Endothelial cell of umbilical vein (primary cell): ENCODE results near the gene SLC12A8. TPM values are rescaled to one million over a fixed set of nuclear protein-coding genes. Genes with fewer than 3 reads are reported as not detected.

Experiments used
- BruUV-seq: library from RNA; stranded (reverse); fragments of 400-500 nt; replicated peaks from 2 replicates; lab custom pipeline; 2021; lab: Mats Ljungman, UMichigan
- CTCF ChIA-PET: fragments of 300-600, 350-600 bp; sonication (Branson Sonifier 250); formaldehyde crosslinking; loops from one replicate; lab custom pipeline; 2021; ENCODE audit warnings: antibody characterized with exemption, inconsistent platforms; lab: Charles Lee
- POLR2A ChIA-PET: fragments of 300-600, 350-600 bp; sonication (Branson Sonifier 250); formaldehyde crosslinking; loops from one replicate; lab custom pipeline; 2021; ENCODE audit warnings: antibody characterized with exemption, inconsistent platforms; lab: Charles Lee
- DNase-seq: peaks from one replicate; pipeline ENCODE4 v3.0.0-alpha.2; 2011; ENCODE audit warnings: low read depth, low spot score
- FAIRE-seq: peaks from 2 replicates; lab custom pipeline; 2011; peaks lifted over from hg19 to GRCh38; lab: Jason Lieb, UNC
- H2AFZ ChIP-seq: 2 replicates; pipeline ENCODE4 v1.6.0; 2012; ENCODE audit warnings: low read depth, low read length, control low read depth, inconsistent platforms
- H3K27ac ChIP-seq: 2 replicates; pipeline ENCODE4 v1.5.1; 2011; ENCODE audit warnings: low read depth, mild to moderate bottlenecking, control low read depth, low read length, moderate library complexity; ENCODE audit not compliant: insufficient read depth
- H3K27me3 ChIP-seq, 2 experiments: 2 replicates each; pipeline versions ENCODE4 v1.6.0 to v1.6.1; 2011; ENCODE audit warnings: low read length in 2 of 2, mixed read lengths in 1 of 2; ENCODE audit not compliant: control insufficient read depth in 2 of 2, insufficient read depth in 2 of 2
- H3K36me3 ChIP-seq, 2 experiments: 2 replicates in 1 of 2; 3 replicates in 1 of 2; pipeline ENCODE4 v1.5.1; 2011; ENCODE audit warnings: low read length in 2 of 2, mild to moderate bottlenecking in 1 of 2, moderate library complexity in 1 of 2; ENCODE audit not compliant: control insufficient read depth in 2 of 2, insufficient read depth in 2 of 2; ENCODE audit errors: extremely low read depth in 1 of 2
- H3K4me1 ChIP-seq: 3 replicates; pipeline ENCODE4 v1.5.1; 2011; ENCODE audit warnings: mild to moderate bottlenecking, low read length; ENCODE audit not compliant: control insufficient read depth, insufficient read depth; ENCODE audit errors: extremely low read depth
- H3K4me2 ChIP-seq: 2 replicates; pipeline ENCODE4 v1.6.1; 2011; ENCODE audit warnings: low read length, control low read depth, mixed read lengths; ENCODE audit not compliant: insufficient read depth
- H3K4me3 ChIP-seq, 3 experiments: fragments of 200-600 bp in 1 of 3; sonication (generic), shearing (Covaris generic) in 1 of 3; replicated peaks in 1 of 3; 2 replicates each; pipeline ENCODE4 v1.5.1; 2011 to 2016; ENCODE audit warnings: control low read depth in 3 of 3, low read length in 3 of 3, mild to moderate bottlenecking in 2 of 3, inconsistent platforms in 1 of 3, low read depth in 1 of 3, moderate library complexity in 1 of 3; ENCODE audit not compliant: insufficient read depth in 1 of 3
- H3K79me2 ChIP-seq: 2 replicates; pipeline ENCODE4 v1.6.0; 2012; ENCODE audit warnings: low read length, inconsistent platforms; ENCODE audit not compliant: control insufficient read depth, insufficient read depth
- H3K9ac ChIP-seq: replicated peaks from 2 replicates; pipeline ENCODE3; 2011; ENCODE audit warnings: low read length, control low read depth; ENCODE audit not compliant: insufficient read depth; ENCODE audit errors: extremely low read depth
- H3K9me1 ChIP-seq: replicated peaks from 3 replicates; pipeline ENCODE4 v1.6.0; 2011; ENCODE audit warnings: mild to moderate bottlenecking, low read length; ENCODE audit not compliant: control insufficient read depth, insufficient read depth; ENCODE audit errors: extremely low read depth
- H3K9me3 ChIP-seq: replicated peaks from 2 replicates; pipeline ENCODE4 v1.5.1; 2012; ENCODE audit warnings: low read length, inconsistent platforms; ENCODE audit not compliant: control insufficient read depth, insufficient read depth
- H4K20me1 ChIP-seq: replicated peaks from 2 replicates; pipeline ENCODE3; 2011; ENCODE audit warnings: mild to moderate bottlenecking, low read length; ENCODE audit not compliant: control insufficient read depth, insufficient read depth; ENCODE audit errors: extremely low read depth
- FOS ChIP-seq: IDR thresholded peaks from 2 replicates; pipeline ENCODE4 v1.6.1; 2011; ENCODE audit warnings: mild to moderate bottlenecking, low read length, moderate library complexity, borderline replicate concordance; ENCODE audit not compliant: insufficient read depth
- GATA2 ChIP-seq: IDR thresholded peaks from 2 replicates; pipeline ENCODE4 v1.7.0; 2011; ENCODE audit warnings: low read depth, mild to moderate bottlenecking, moderate library complexity, mixed read lengths, low read length; ENCODE audit not compliant: insufficient read length, insufficient read depth
- JUN ChIP-seq: IDR thresholded peaks from 2 replicates; pipeline ENCODE4 v1.6.1; 2011; ENCODE audit warnings: borderline replicate concordance, low read depth; ENCODE audit not compliant: insufficient read length, insufficient read depth
- MYC ChIP-seq: IDR thresholded peaks from one replicate; pipeline ENCODE4 v1.6.1; 2011; ENCODE audit warnings: mild to moderate bottlenecking, low read depth, low read length
- POLR2A ChIP-seq: IDR thresholded peaks from 2 replicates; pipeline ENCODE4 v1.6.1; 2012; ENCODE audit warnings: low read depth, mild to moderate bottlenecking, control low read depth, low read length
- POLR2AphosphoS5 ChIP-seq: IDR thresholded peaks from 2 replicates; pipeline ENCODE4 v1.6.1; 2012; ENCODE audit warnings: low read depth, mild to moderate bottlenecking, control low read depth, low read length, moderate library complexity; ENCODE audit not compliant: insufficient read depth
- dilution Hi-C: fragments of 300-500 bp; cut with MboI; formaldehyde crosslinking; loops from one replicate; pipeline ENCODE4 v1.15.0; 2019; ENCODE audit warnings: low sequenced_read_pairs; ENCODE audit not compliant: extremely low pct_ligation_motif_present
- intact Hi-C: fragments of 100-400 bp; cut with micrococcal nuclease; formaldehyde crosslinking; loops from one replicate; pipeline ENCODE4 v1.10.0; 2022
- polyA plus RNA-seq, 4 experiments: library from polyadenylated mRNA; depleted of rRNA in 3 of 4; stranded (reverse) in 3 of 4; unstranded in 1 of 4; fragments of >200 nt; gene quantifications; 2 replicates each; pipeline versions ENCODE4 v1.2.1 to v1.2.3, GENCODE V29; 2011 to 2012; ENCODE audit warnings: missing spikeins in 1 of 4
- total RNA-seq: library from RNA; stranded (reverse); gene quantifications from 2 replicates; pipeline ENCODE4 v1.2.3, GENCODE V29; 2021
- TF ChIP-seq, protein P1 (sequence below), 2 donors: IDR thresholded peaks; 1 replicate in 1 of 2; 2 replicates in 1 of 2; pipeline ENCODE4 v1.5.1; 2011; ENCODE audit warnings: low read length in 2 of 2, mild to moderate bottlenecking in 2 of 2, moderate library complexity in 2 of 2, control low read depth in 1 of 2, inconsistent platforms in 1 of 2, low read depth in 1 of 2; ENCODE audit not compliant: insufficient read depth in 1 of 2; ENCODE audit errors: extremely low read depth in 1 of 2
- TF ChIP-seq, protein P2 (sequence below): IDR thresholded peaks from 2 replicates; pipeline ENCODE4 v1.6.1; 2011; ENCODE audit not compliant: insufficient read depth, insufficient read length

The SLC12A8 gene
- total and polyA plus RNA-seq, 2 donors (not counting 3 experiments of a cell fraction or from before 2014, with no cell fraction given): 0.86 to 0.90 TPM

DNA sequence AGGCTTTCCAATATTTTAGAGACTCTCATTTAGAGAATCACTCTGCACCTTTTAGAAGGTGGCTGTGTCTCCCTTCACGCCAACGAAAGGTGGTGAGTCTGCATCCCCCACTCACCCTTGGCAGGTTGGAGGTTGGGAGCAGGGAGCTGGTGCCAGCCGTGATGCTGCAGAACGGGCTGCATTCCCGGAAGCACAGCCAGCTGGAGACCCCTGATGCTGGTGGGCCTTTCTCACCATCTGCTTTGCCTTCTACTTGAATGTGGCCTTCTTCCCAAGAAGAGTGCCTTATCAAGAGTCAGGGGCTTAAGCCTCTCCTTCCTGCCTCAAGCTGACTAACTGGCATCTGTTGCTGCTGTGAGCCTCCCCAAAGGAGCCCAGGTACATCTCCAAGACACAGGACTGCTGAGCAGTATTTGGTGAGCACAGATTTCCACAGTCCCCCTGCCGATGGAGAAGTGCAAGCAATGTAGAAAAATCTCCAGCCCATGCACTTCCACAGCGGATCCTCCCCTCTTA, 139.1 kb downstream of the SLC12A8 start:
- dilution Hi-C loops: no loop called here
- DNase-seq: no peak
- no peak overlapping the region for H3K4me3 ChIP-seq
- intact Hi-C loops: no loop called here
- no peaks in the 10 kb centered on the region for H3K27me3 ChIP-seq
- no peak overlapping the region for H3K27ac ChIP-seq
- H3K9ac ChIP-seq: no peak overlapping the region
- H2AFZ ChIP-seq: no peak overlapping the region
- H3K36me3 ChIP-seq: no peaks in the 10 kb centered on the region
- no peaks in the 10 kb centered on the region for H4K20me1 ChIP-seq
- no peak overlapping the region for H3K4me2 ChIP-seq
- ChIA-PET POLR2A (no interaction called here), CTCF (interaction anchor here (1.4 kb wide), 2 partner anchors 10 kb away, joined by 3 read pairs; no protein-coding TSS in a partner anchor)
- TF ChIP-seq, protein P1, sequence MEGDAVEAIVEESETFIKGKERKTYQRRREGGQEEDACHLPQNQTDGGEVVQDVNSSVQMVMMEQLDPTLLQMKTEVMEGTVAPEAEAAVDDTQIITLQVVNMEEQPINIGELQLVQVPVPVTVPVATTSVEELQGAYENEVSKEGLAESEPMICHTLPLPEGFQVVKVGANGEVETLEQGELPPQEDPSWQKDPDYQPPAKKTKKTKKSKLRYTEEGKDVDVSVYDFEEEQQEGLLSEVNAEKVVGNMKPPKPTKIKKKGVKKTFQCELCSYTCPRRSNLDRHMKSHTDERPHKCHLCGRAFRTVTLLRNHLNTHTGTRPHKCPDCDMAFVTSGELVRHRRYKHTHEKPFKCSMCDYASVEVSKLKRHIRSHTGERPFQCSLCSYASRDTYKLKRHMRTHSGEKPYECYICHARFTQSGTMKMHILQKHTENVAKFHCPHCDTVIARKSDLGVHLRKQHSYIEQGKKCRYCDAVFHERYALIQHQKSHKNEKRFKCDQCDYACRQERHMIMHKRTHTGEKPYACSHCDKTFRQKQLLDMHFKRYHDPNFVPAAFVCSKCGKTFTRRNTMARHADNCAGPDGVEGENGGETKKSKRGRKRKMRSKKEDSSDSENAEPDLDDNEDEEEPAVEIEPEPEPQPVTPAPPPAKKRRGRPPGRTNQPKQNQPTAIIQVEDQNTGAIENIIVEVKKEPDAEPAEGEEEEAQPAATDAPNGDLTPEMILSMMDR (IDR thresholded peaks at IDR 0.05; ENCODE audit: extremely low read depth in 1 of 2, insufficient read depth in 1 of 2, low read depth in 1 of 2, low read length in 2 of 2): no peak
- H3K9me1 ChIP-seq: no peaks in the 10 kb centered on the region
- H3K9me3 ChIP-seq: no peaks in the 10 kb centered on the region
- no TSS peak for BruUV-seq
- FAIRE-seq: no peak
- no peaks in the 10 kb centered on the region for H3K79me2 ChIP-seq
- H3K4me1 ChIP-seq: no peaks in the 10 kb centered on the region

DNA sequence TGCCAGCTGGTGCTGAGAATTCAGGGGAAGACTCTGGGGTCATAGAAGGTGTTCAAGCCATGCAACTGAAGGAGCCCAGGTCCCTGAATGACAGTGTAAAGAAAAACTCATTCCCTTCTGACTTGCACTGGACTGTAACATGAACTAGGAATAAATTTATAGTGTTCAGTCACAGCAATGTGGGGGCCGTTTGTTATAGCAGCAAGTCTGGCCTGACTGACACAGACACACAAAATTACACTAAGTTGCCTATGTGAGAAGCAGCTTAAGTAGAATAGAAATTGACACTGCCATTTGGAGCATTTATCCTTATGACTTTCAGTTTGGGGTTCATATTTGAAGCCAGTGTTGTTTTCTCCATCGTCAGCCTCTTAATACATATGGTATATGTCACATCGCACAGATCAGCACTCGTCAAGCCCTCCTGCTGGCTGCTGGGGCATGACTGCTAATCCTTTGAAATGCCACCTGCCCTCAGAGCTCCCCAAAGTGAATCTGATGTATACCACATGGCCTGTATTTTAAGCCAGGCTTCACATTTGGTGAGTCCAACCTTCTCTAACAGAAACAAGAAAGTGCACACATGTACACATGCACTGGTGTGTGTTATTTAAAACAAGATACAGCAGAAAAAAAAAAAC, 139.7 kb downstream of the SLC12A8 start:
- CTCF ChIA-PET: interaction anchor here (1.0 to 1.4 kb wide), 2 partner anchors 11 to 12 kb away, joined by 3 read pairs; no protein-coding TSS in a partner anchor
- Histone ChIP-seq H3K79me2 (no peaks in the 10 kb centered on the region), H3K4me3 (no peak overlapping the region), H3K27me3 (no peaks in the 10 kb centered on the region), H3K9me3 (no peaks in the 10 kb centered on the region), H3K9me1 (no peaks in the 10 kb centered on the region), H3K9ac (no peak overlapping the region), H3K27ac (no peak overlapping the region), H2AFZ (no peak overlapping the region), H3K36me3 (no peaks in the 10 kb centered on the region), H4K20me1 (no peaks in the 10 kb centered on the region), H3K4me2 (no peak overlapping the region), H3K4me1 (no peaks in the 10 kb centered on the region)
- no TSS peak for BruUV-seq
- DNase-seq (no peak), FAIRE-seq (no peak)
- TF ChIP-seq GATA2 (no peak), POLR2A (no peak), POLR2AphosphoS5 (no peak), MYC (no peak), FOS (no peak), JUN (no peak)
- TF ChIP-seq, protein P2, sequence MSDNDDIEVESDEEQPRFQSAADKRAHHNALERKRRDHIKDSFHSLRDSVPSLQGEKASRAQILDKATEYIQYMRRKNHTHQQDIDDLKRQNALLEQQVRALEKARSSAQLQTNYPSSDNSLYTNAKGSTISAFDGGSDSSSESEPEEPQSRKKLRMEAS: no peak
- TF ChIP-seq, protein P1 (IDR thresholded peaks at IDR 0.05; ENCODE audit: extremely low read depth in 1 of 2, insufficient read depth in 1 of 2, low read depth in 1 of 2, low read length in 2 of 2): no peak
- POLR2A ChIA-PET: no interaction called here
- intact Hi-C loops: loop anchor here (1.0 kb wide), 1 partner anchor 10 kb away; no protein-coding TSS in a partner anchor
- dilution Hi-C loops: no loop called here
